SH-SY5Y (cell line): ENCODE measurements around the gene RNPS1.

Source experiments
- GATA2 ChIP-seq: IDR thresholded peaks from 2 replicates; pipeline ENCODE4 v1.6.1; 2011; ENCODE audit warnings: mild to moderate bottlenecking, low read depth, low read length
- GATA3 ChIP-seq: IDR thresholded peaks from 2 replicates; pipeline ENCODE4 v1.6.1; 2011; ENCODE audit warnings: low read depth, mild to moderate bottlenecking, low read length, moderate library complexity

- TF ChIP-seq GATA2 (no peak), GATA3 (no peak)
Measured at GRCh38 chr16:2270588-2271470, 2.9 kb upstream of the RNPS1 start.
